KBM-7 (cell line): Measurements from ENCODE around the gene RIOK3.
"Not testable (repeated sequence)": the region's sequence is repeated elsewhere in the genome, so short reads cannot be mapped to it uniquely, and the experiment has no call there.

Experiments used
- DNase-seq: peaks from one replicate; pipeline ENCODE4 v3.0.0-alpha.2; 2015
- in situ Hi-C: fragments of 300-500 bp; cut with MboI; formaldehyde crosslinking; loops from 2 replicates; pipeline ENCODE4 v1.14.3; 2020; ENCODE audit warnings: low sequenced_read_pairs, low pct_unique_long_range_greater_than_20kb, mixed read lengths

Gene RIOK3

GRCh38 chr18:23487738-23488570 is 34.9 kb downstream of the RIOK3 start:
- DNase-seq, result peak; percentile 84
- in situ Hi-C loops, result no loop called here

DNA sequence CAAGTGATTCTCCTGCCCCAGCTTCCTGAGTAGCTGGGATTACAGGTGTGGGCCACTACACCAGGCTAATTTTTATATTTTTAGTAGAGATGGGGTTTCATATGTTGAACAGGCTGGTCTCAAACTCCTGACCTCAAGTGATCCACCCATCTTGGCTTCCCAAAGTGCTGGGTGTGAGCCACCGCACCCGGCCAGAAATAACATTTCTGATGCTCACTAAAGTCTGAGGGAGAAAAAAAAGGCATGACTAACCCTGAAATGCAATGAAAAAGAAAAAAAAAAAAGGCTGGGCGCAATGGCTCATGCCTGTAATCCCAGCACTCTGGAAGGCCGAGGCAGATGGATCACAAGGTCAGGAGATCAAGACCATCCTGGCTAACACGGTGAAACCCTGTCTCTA is 36.5 kb downstream of the RIOK3 start:
- in situ Hi-C loops, DNase-seq: not testable (repeated sequence)

DNA sequence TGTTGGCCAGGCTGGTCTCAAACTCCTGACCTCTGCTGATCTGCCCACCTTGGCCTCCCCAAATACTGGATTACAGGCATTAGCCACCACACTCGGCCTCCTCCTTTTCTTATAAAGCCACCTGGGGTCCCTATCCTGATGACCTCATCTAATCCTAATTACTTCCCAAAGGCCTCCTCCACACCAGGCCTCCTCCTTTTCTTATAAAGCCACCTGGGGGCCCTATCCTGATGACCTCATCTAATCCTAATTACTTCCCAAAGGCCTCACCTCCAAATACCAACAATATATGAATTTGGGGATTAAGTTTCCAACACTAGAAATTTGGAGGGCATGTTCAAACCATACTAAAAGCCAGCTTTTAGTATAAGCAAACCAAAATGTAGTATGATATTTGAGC is 40.6 kb downstream of the RIOK3 start:
- no peak for DNase-seq
- in situ Hi-C loops, result no loop called here

- no peak for DNase-seq
- in situ Hi-C loops, result no loop called here
Measured at GRCh38 chr18:23494992-23495391, 41.9 kb downstream of the RIOK3 start.

GRCh38 chr18:23495723-23496440 is 42.8 kb downstream of the RIOK3 start:
- DNase-seq, result no peak
- in situ Hi-C loops, result no loop called here

GRCh38 chr18:23498117-23498516 is 45.0 kb downstream of the RIOK3 start:
- peak; percentile 56 for DNase-seq
- in situ Hi-C loops, result no loop called here

- in situ Hi-C loops, result no loop called here
- peak; percentile 79 for DNase-seq
Measured at GRCh38 chr18:23498877-23499276, 45.8 kb downstream of the RIOK3 start.

DNA sequence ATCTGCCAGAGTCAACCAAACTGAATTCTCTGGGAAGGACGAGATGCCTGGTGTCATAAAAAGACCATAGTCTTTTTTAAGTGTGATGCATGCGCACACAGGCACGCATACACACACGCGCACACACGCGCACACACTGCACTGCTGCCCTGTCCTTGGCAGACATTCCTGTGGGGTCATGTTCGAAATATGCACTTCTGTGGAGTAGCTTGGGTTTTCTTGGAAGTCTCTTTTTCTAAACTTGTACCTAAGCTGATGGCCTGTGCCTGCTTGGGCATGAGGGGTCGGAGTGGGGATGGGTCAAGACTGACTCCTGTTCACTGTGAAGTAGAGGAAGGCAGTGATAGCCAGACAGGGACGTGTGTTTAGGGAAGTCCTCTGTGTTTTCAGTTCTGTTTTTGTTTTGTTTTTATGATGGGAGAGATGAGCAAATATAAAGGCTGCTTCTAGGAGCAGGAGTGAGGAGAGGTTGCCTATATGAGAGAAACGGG is 46.2 kb downstream of the RIOK3 start:
- no peak for DNase-seq

DNA sequence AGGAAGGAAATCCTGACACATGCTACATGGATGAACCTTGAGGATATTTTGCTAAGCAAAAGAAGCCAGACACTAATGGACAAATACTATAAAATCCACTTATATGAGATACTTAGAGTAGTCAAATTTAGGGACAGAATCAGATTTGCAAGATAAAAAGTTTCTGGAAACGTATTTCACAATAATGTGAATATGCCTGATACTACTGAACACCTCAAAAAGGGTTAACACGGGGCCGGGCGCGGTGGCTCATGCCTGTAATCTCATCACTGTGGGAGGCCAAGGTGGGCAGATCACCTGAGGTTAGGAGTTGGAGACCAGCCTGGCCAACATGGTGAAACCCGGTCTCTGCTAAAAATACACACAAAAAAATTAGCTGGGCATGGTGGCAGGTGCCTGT is 48.5 kb downstream of the RIOK3 start:
- DNase-seq, result no peak
- in situ Hi-C loops, result no loop called here

More for the DNA sequence above, 46.2 kb downstream of the RIOK3 start:
- in situ Hi-C loops, result no loop called here

DNA sequence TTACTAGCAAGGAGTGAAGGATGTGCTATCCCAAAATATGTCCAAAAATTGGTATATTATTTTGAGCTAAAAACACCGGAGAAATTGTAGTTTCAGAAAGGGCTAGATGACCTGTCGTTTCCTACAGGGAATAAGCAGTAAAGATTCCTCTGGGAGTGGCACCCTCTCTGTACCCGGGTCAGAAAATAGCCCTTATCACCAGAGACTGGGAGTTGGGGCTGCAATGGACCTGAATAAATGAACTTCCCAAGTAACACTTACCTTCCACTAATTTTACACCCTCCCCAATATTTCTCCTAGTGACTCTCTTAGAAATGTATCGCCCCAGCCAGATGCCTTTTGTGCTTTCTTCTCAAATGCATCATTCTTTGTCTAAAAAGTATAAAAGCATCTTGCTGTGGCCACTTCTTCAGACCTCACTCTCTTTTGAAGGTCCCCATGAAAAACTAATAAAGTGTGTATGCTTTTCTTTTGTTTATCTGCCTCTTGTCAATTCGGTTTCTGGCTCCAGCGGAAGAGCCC is 49.5 kb downstream of the RIOK3 start:
- no peak for DNase-seq
- in situ Hi-C loops, result no loop called here

DNA sequence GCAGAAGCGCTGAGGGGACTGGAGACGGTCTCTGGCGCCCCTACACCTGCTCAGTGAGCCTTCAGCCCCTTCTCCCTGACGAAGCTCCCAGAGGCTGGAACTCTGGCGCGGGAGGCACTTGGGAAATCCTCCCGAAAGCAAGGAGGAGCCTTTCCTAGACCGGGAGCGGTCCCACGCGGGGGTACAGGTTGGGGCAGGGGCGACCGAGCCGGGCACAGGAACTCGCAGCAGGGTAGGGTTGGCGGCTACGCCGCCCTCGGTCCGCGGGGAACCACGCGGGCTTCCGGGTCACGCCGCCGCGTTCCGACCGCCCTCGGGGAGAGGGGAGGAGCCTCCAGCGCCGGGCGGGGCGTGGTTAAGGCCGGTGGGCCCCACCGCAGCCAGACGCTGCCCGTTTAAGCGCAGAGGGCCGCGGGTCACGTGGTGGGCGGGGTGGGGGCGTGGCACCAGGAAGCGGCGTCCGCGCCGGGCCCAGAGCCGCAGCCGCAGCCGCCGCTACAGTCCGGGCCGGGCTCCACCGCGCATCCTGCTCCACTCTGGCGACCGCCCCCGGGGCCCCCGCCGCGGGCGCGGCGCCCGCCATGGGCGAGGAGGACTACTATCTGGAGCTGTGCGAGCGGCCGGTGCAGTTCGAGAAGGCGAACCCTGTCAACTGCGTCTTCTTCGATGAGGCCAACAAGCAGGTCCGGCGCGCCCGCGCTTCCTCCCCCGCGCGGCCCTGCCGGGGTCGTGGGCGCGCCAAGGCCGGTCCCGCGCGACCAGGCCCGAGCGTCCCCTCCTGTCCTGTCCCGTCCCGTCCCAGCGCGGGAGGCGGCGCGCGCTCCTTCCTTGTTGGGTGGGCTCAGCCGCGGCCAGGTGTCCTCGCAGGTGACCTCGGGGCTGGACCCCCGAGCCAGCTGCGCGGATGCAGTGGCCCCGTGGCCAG is 50.2 kb downstream of the RIOK3 start, which contains the start of gene RMC1:
RMC1 (plus strand) TSS at position 474 of the 925 bp plus-strand sequence; CDS start at position 582, 108 bp downstream.
- in situ Hi-C loops, result no loop called here
- peak; percentile 94 for DNase-seq

DNA sequence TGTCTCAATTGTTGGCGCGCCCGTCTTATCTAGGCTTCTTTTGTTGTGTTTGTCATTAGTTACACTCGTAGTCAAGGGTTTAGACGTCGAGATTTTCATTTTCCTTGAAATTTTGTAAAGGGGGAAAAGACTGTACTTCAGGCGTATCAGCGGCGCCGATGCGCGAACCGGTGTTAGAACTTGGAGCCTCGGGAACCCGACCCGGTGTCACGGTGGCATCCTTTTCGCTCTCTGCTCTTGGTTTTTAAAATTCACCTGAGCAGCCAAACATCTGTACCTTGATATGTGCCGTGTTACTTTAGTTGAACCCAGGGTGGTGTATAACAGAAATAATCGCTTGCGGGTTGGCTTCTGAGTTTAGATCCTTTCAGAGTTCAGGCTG is 50.9 kb downstream of the RIOK3 start:
- no peak for DNase-seq
- in situ Hi-C loops, result no loop called here

- no peak for DNase-seq
Measured at GRCh38 chr18:23504720-23505119, 51.6 kb downstream of the RIOK3 start.

DNA sequence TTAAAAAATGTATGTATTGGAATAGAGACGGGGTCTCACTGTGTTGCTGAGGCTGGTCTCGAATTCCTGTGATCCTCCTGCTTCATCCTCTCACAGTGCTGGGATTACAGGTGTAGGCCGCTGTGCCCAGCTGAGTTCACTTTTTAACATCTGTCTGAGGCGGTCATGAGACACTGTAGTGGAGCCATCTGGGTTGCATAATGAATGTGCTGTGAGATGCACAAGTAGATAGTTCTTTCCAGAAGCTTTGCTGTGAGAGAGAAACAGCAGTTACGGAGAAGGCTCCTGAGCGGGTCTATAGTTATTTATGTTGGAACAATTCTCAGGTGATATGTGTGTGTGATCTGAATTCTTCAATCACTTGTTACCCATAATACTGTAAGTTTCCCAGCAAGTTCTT is 53.3 kb downstream of the RIOK3 start:
- in situ Hi-C loops, result no loop called here
- no peak for DNase-seq

More at GRCh38 chr18:23504720-23505119, 51.6 kb downstream of the RIOK3 start:
- in situ Hi-C loops, result no loop called here

DNA sequence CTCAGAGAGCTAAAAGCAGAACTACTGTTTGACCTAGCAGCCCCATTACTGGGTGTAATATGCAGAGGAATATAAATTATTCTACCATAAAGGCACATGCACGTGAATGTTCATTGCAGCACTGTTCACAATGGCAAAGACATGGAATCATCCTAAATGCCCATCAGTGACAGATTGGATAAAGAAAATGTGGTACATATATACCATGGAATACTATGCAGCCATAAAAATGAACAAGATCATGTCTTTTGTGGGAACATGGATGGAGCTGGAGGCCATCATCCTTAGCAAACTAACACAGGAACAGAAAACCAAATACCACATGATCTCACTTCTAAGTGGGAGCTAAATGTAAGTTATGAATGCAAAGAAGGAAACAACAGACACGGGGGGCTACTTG is 57.8 kb downstream of the RIOK3 start:
- DNase-seq, in situ Hi-C loops: not testable (repeated sequence)

DNA sequence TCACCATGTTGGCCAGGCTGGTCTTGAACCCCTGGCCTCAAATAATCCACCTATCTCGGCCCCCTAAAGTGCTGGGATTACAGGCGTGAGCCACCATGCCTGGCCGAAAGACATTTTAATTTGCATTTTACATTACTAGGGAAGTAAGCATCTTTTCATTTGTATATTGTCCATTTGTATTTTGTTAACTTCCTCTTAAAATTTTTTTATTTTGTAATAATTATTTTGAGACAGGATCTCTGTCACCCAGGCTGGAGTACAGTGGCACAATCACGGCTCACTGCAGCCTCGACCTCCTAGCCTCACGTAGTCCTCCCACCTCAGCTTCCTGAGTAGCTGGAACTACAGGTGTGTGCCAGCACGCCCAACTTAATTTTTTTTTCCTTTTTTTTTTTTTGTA is 59.1 kb downstream of the RIOK3 start:
- DNase-seq, in situ Hi-C loops: not testable (repeated sequence)

DNA sequence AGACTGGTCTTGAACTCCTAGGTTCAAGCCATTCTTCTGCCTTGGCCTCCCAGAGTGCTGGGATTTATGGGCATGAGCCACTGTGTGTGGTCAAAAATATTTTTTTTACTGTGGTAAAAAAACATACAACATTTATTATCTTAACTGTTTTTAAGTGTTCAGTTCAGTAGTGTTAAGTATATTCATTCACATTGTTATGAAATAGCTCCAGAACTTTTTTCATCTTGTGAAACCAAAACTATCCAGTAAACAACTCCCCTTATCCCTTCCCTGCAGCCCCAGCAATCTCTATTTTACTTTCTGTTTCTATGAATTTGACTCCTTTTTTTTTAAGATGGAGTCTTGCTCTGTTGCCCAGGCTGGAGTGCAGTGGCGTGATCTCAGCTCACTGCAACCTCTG is 59.6 kb downstream of the RIOK3 start:
- in situ Hi-C loops, result no loop called here

DNA sequence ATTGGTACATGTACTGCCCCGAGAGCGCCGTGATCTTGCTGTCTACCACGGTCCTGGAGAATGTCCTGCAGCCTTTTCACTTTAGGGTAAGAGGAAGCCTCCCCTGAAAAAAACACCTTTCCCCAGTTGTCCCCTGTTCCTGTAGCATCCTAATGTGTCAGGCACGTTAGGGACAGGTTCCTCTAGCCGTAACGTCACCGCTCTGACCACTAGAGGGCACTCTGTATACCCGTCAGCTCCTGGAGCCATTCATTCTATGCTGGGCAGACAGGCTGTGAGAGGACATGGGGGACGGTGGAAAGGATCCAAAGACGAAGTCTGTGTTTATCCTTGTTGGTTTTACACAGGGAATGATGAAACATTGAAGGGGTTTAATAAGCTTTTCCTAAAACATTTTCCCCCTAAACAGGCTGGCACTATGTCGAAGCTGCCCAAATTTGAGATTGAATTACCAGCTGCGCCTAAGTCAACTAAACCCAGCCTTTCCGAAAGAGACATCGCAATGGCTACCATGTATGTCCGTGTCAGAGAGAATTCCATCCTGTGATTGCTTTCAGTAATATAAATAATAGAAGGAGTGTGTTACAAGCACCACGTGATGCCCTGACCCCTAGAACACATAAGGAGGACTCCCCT is 62.9 kb downstream of the RIOK3 start:
- peak; percentile 82 for DNase-seq
- in situ Hi-C loops, result no loop called here

More for the DNA sequence above, 59.6 kb downstream of the RIOK3 start:
- DNase-seq, result no peak
